ENCODE measurements around the gene OR5D13.

OR5D13 gene, protein sequence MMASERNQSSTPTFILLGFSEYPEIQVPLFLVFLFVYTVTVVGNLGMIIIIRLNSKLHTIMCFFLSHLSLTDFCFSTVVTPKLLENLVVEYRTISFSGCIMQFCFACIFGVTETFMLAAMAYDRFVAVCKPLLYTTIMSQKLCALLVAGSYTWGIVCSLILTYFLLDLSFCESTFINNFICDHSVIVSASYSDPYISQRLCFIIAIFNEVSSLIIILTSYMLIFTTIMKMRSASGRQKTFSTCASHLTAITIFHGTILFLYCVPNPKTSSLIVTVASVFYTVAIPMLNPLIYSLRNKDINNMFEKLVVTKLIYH

DNA sequence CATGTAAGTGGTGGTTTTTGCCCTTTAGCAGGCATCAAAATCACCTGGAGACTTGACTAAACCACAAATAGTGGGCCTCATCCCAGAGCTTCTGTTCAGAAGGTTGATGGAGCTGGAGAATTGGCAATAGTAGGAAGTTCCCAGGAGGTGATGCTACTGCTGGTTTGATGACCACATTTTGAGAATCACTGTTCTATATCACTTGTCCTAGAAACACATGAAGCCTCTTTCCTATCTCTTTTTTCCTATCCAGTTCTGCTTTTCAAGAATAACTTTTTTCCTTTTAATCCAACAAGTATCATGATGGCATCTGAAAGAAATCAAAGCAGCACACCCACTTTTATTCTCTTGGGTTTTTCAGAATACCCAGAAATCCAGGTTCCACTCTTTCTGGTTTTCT is at the start of gene OR5D13:
OR5D13 (plus strand) TSS at position 301 of the 400 bp plus-strand sequence; CDS start at position 301, 0 bp downstream.
- DNase-seq (ENCODE audit: low read depth in 2 of 2), result no peak

GRCh38 chr11:55726715-55727324 is 46.4 kb upstream of the OR5D13 start:
- no peak for DNase-seq (ENCODE audit: low read depth in 2 of 2)

DNA sequence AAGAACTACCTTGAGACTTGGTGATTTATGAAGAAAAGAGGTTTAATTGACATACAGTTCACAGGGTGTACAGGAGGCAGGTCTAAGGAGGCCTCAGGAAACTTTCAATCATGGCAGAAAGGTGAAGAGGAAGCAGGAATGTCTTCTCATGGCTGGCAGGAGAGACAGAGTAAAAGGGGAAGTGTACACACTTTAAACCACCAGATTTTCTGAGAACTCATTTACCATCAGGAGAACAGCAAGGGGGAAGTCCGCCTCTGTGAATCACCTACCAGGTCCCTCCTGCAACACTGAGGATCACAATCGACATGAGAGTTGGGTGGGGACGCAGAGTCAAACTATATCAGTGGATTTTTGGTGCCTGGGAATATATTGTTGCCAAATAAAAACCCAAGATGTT is 40.3 kb upstream of the OR5D13 start:
- no peak for DNase-seq (ENCODE audit: low read depth in 2 of 2)

GRCh38 chr11:55791606-55792005 is 18.4 kb downstream of the OR5D13 start:
- DNase-seq (ENCODE audit: low read depth in 2 of 2), result no peak

- DNase-seq (ENCODE audit: low read depth in 2 of 2), result no peak
These were observed 20.1 kb downstream of the OR5D13 start for GRCh38 chr11:55793321-55793720.

DNA sequence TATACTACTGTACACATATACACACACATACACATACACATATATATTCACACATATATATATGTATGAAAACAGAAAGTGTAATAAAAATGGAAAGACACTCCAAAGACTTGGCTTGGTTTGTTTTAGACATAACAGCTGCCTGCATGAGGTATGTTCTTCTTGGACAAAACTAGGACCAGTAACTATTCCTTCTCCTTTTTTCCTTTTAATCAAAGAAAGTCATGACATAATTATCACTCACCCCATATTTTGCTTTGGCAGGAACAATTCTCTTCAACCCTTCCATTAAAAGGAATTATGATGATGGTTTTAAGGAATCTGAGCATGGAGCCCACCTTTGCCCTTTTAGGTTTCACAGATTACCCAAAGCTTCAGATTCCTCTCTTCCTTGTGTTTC is 22.0 kb downstream of the OR5D13 start, which contains the start of gene OR5D14:
OR5D14 (plus strand) TSS at position 301 of the 400 bp plus-strand sequence; CDS start at position 301, 0 bp downstream.
- DNase-seq (ENCODE audit: low read depth in 2 of 2), result no peak

DNA sequence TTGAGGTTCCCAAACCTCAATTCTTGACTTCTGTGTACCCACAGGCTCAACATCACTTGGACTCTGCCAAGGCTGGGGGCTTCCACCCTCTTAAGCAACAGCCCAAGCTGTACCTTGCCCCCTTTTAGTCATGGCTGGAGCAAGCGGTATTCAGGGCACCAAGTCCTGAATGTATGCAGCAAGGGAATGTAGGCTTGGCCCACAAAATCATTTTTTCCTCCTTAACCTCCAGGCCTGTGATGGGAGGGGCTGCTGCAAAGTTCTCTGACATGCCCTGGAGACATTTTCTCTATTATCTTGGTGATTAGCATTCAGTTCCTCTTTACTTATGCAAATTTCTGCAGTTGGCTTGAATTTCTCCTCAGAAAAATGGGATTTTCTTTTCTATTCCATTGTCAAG is 33.0 kb downstream of the OR5D13 start:
- no peak for DNase-seq (ENCODE audit: low read depth in 2 of 2)

- no peak for DNase-seq (ENCODE audit: low read depth in 2 of 2)
These were observed 37.8 kb downstream of the OR5D13 start, which contains the start of gene OR5L1 for GRCh38 chr11:55811067-55811466. TSS of gene OR5L1 (plus strand) at chr11:55811367. CDS start at chr11:55811467, 100 bp downstream.

GRCh38 chr11:55819330-55819729 is 46.1 kb downstream of the OR5D13 start, which contains the start of gene OR5D18:
TSS of gene OR5D18 (plus strand) at chr11:55819630. CDS start at chr11:55819630, 0 bp downstream.
- no peak for DNase-seq (ENCODE audit: low read depth in 2 of 2)

All from stimulated activated CD8-positive, alpha-beta memory T cell treated with anti-CD3 and anti-CD28 coated beads, Interleukin-2, amount 100 ng/mL, for 1 hour (primary cell).